GM19025 (cell line): Measurements from ENCODE around the gene SWI5.

Experiments used
- ATAC-seq: cut with Tn5 transposase; IDR thresholded peaks from one replicate; pipeline ENCODE4 v1.9.1; 2021; ENCODE audit warnings: mild to moderate bottlenecking, low read depth, moderate library complexity; ENCODE audit not compliant: unreplicated experiment

The SWI5 gene

GRCh38 chr9:128250839-128251731 is 25.0 kb upstream of the SWI5 start:
- peak; percentile 10 for ATAC-seq

- ATAC-seq = no peak
Observed at GRCh38 chr9:128251732-128252100, 24.4 kb upstream of the SWI5 start.

- no peak for ATAC-seq
Observed at GRCh38 chr9:128252317-128253139, 23.5 kb upstream of the SWI5 start.

- no peak for ATAC-seq
Observed at GRCh38 chr9:128253140-128253990, 22.7 kb upstream of the SWI5 start.

GRCh38 chr9:128253991-128254346 is 22.1 kb upstream of the SWI5 start:
- ATAC-seq = no peak

- ATAC-seq = no peak
Observed at GRCh38 chr9:128254362-128254761, 21.7 kb upstream of the SWI5 start.

- ATAC-seq = no peak
Observed at GRCh38 chr9:128254855-128255759, 21.0 kb upstream of the SWI5 start.

GRCh38 chr9:128257086-128257825 is 18.8 kb upstream of the SWI5 start:
- ATAC-seq = no peak

GRCh38 chr9:128257907-128258306 is 18.2 kb upstream of the SWI5 start:
- no peak for ATAC-seq

- ATAC-seq = no peak
Observed at GRCh38 chr9:128258326-128258725, 17.8 kb upstream of the SWI5 start.

GRCh38 chr9:128259156-128259555 is 16.9 kb upstream of the SWI5 start:
- no peak for ATAC-seq

- ATAC-seq = no peak
Observed at GRCh38 chr9:128260340-128260739, 15.7 kb upstream of the SWI5 start.

- no peak for ATAC-seq
Observed at GRCh38 chr9:128262687-128263086, 13.4 kb upstream of the SWI5 start.

- no peak for ATAC-seq
Observed at GRCh38 chr9:128265348-128265847, 10.7 kb upstream of the SWI5 start.

GRCh38 chr9:128266868-128267590 is 9.0 kb upstream of the SWI5 start:
- ATAC-seq = no peak

GRCh38 chr9:128271112-128271511 is 5.0 kb upstream of the SWI5 start:
- no peak for ATAC-seq

GRCh38 chr9:128271512-128271911 is 4.6 kb upstream of the SWI5 start:
- no peak for ATAC-seq

GRCh38 chr9:128274245-128274644 is 1.8 kb upstream of the SWI5 start:
- ATAC-seq = no peak
